Measurements from ENCODE around the gene ASAP2. TPM values are rescaled to one million over a fixed set of nuclear protein-coding genes. Genes with fewer than 3 reads are reported as not detected.
A peak's percentile ranks its signal among the peaks of the same experiment; 100 is the strongest.

ASAP2 gene
- total RNA-seq, 4 donors from 2014 or later = 33.2 to 62.1 (median 54.5) TPM

- WGBS, 2 donors (ENCODE audit: low coverage in 1 of 2) = 91 to 94% methylated on average over 7 of the region's 7 CpGs
- Histone ChIP-seq H3K27me3 (no peaks in the 10 kb centered on the region), H3K27ac (peak overlapping the region; percentile 58 to 77 (median 65)), H3K9me3 (no peaks in the 10 kb centered on the region), H3K4me1 (peaks cover 22 to 71% (median 31%) of the 10 kb centered on the region in 4 donors), H3K4me3 (no peak overlapping the region), H3K36me3 (no peaks in the 10 kb centered on the region)
- intact Hi-C loops (cut with DNase I; ENCODE audit: low total_unique reads) (no loop called here), in situ Hi-C loops (cut with MboI; ENCODE audit: low pct_ligation_motif_present in 1 of 4, low pct_unique_long_range_greater_than_20kb in 1 of 4, low sequenced_read_pairs in 3 of 4) (no loop called here)
- no peak for DNase-seq
- TF ChIP-seq POLR2A (IDR thresholded peaks at IDR 0.05) = no peak
- no peak for TF ChIP-seq EP300 (IDR thresholded peaks at IDR 0.05; ENCODE audit: low read depth)
- no peak for TF ChIP-seq POLR2AphosphoS5 (IDR thresholded peaks at IDR 0.05)
- TF ChIP-seq CTCF (IDR thresholded peaks at IDR 0.05) = no peak
Observed at GRCh38 chr2:9236045-9236344, 29.4 kb downstream of the ASAP2 start.

GRCh38 chr2:9236867-9237266, 30.3 kb downstream of the ASAP2 start:
- H3K27me3 ChIP-seq = no peaks in the 10 kb centered on the region
- H3K36me3 ChIP-seq = no peaks in the 10 kb centered on the region
- peaks cover 17 to 66% (median 23%) of the 10 kb centered on the region in 4 donors for H3K4me1 ChIP-seq
- WGBS, 2 donors (ENCODE audit: low coverage in 1 of 2) = 80 to 100% methylated on average over 2 to 6 of the region's 6 CpGs
- intact Hi-C loops (cut with DNase I; ENCODE audit: low total_unique reads) (no loop called here), in situ Hi-C loops (cut with MboI; ENCODE audit: low pct_ligation_motif_present in 1 of 4, low pct_unique_long_range_greater_than_20kb in 1 of 4, low sequenced_read_pairs in 3 of 4) (no loop called here)
- TF ChIP-seq EP300 (IDR thresholded peaks at IDR 0.05; ENCODE audit: low read depth) (no peak), POLR2A (IDR thresholded peaks at IDR 0.05) (no peak), POLR2AphosphoS5 (IDR thresholded peaks at IDR 0.05) (no peak), CTCF (IDR thresholded peaks at IDR 0.05) (no peak)
- H3K27ac ChIP-seq = peak overlapping the region; percentile 24 to 64 (median 42)
- DNase-seq = no peak
- H3K4me3 ChIP-seq = no peak overlapping the region
- H3K9me3 ChIP-seq = no peaks in the 10 kb centered on the region

GRCh38 chr2:9237831-9238230, 31.2 kb downstream of the ASAP2 start:
- WGBS, 2 donors (ENCODE audit: low coverage in 1 of 2) = 87% methylated on average over 5 of the region's 5 CpGs; no CpG with 5 or more reads in 1 of the 2 donors
- intact Hi-C loops (cut with DNase I; ENCODE audit: low total_unique reads) = no loop called here
- no peak for DNase-seq
- TF ChIP-seq CTCF (IDR thresholded peaks at IDR 0.05) (no peak), POLR2A (IDR thresholded peaks at IDR 0.05) (no peak), EP300 (IDR thresholded peaks at IDR 0.05; ENCODE audit: low read depth) (no peak), POLR2AphosphoS5 (IDR thresholded peaks at IDR 0.05) (no peak)
- Histone ChIP-seq H3K36me3 (no peaks in the 10 kb centered on the region), H3K9me3 (no peaks in the 10 kb centered on the region), H3K27me3 (no peaks in the 10 kb centered on the region), H3K4me1 (peaks cover 17 to 59% (median 23%) of the 10 kb centered on the region in 4 donors), H3K4me3 (no peak overlapping the region), H3K27ac (peak overlapping the region; percentile 4 to 64 (median 28))
- in situ Hi-C loops (cut with MboI; ENCODE audit: low pct_ligation_motif_present in 1 of 4, low pct_unique_long_range_greater_than_20kb in 1 of 4, low sequenced_read_pairs in 3 of 4) = no loop called here

- Histone ChIP-seq H3K27me3 (no peaks in the 10 kb centered on the region), H3K4me3 (no peak overlapping the region), H3K36me3 (no peaks in the 10 kb centered on the region), H3K9me3 (no peaks in the 10 kb centered on the region), H3K27ac (peak overlapping the region in 2 of 4 donors; percentile 4 to 64), H3K4me1 (peaks cover 17 to 51% (median 22%) of the 10 kb centered on the region in 4 donors)
- WGBS, 2 donors (ENCODE audit: low coverage in 1 of 2) = 75 to 81% methylated on average over 3 to 7 of the region's 7 CpGs
- no peak for DNase-seq
- in situ Hi-C loops (cut with MboI; ENCODE audit: low pct_ligation_motif_present in 1 of 4, low pct_unique_long_range_greater_than_20kb in 1 of 4, low sequenced_read_pairs in 3 of 4) (no loop called here), intact Hi-C loops (cut with DNase I; ENCODE audit: low total_unique reads) (no loop called here)
- no peak for TF ChIP-seq EP300 (IDR thresholded peaks at IDR 0.05; ENCODE audit: low read depth)
Observed at GRCh38 chr2:9238591-9239326, 32.1 kb downstream of the ASAP2 start.

All from transverse colon (tissue), 4 donors.